Embryonic facial prominence (tissue), 1 donor: Measurements from ENCODE around the gene NAALADL2.
A peak's percentile ranks its signal among the peaks of the same experiment; 100 is the strongest.

Experiments used
- DNase-seq: peaks from one replicate; pipeline ENCODE4 v3.0.0-alpha.2; 2016; ENCODE audit errors: extremely low spot score

The NAALADL2 gene

DNA sequence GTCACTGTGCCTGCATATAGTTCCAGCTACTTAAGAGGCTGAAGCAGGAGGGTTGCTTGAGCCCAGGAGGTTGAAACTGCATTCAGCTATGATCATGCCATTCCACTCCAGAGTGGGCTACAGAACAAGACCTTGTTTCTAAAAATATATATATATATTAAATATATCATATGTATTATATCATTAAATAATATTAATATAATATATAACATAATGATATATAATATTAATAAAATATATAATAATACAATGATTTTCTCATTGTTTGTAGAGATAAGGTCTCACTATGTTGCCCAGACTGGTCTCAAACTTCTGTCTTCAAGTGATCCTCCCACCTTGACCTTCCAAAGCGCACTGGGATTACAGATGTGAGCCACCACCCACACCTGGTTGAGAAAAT lies 101.8 kb downstream of the NAALADL2 start:
- DNase-seq: no peak

DNA sequence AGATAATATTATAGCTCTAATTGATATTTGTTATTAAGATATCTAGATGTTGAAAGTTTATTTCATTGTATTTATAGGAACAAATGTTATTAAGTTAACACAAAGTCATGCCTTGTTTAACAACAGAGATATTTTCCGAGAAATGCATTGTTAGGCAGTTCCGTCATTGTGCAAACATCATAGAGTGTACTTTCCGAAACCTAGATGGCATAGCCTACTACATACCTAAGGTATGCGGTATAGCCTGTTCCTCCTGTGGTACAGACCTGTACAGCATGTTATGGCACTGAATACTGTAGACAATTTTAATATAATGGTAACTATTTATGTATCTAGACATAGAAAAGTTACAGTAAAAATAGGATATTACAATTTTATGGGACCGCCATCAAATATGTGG lies 114.3 kb downstream of the NAALADL2 start:
- no peak for DNase-seq

DNA sequence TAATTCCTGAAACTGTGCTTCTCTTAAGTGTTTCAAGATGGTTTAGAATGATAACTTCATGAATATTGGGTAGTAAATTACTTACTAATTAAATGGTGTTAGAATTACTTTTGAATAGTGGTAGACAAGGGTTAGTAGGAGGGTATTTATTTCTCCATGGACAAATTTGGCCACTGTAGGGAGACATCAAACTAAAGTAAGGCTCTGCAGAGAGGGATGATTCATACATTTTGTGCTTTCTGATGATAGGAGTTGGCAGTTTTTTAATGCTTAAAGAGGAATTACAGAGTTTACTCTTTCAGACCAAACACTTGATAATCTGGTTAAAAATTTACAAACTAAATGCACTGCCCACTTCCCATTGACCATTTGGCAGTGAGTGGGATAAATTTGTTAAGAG lies 127.6 kb downstream of the NAALADL2 start:
- DNase-seq: no peak

DNA sequence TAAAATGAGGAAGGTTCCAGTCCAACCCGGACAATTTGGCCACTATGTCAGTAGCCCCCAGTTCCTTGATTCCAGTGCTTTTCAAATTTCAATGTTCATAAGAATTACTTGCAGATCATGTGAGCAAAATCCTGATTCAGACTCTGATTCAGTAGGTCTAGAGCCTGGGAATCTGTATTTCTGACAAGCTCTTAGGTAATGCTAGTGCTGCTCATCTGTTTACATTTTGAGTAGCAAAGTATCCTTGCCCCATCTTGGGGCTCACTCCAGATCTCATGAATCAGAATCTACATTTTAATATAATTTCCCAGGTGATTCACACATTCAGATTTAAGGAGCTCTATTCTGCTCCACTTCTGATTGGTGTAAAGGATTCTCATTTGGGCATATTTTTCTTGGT lies 142.0 kb downstream of the NAALADL2 start:
- DNase-seq: no peak

DNA sequence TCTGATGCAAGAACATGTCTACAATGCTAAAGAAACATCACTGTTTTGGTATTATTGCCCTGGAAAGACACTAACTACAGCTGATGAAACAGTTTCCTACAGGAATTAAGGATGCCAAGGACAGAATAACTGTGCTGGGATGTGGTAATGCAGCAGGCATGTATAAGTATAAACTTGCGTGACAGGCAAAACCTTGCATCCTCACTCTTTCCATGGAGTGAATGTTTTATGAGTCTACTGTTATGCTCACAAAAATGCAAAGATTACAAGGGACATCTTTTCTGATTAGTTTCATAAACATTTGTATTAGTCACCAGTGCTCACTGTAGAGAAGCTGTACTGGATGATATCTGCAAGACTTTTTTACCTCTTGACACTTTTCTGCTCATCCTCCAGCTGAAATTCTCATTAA lies 143.6 kb downstream of the NAALADL2 start:
- DNase-seq: no peak

DNA sequence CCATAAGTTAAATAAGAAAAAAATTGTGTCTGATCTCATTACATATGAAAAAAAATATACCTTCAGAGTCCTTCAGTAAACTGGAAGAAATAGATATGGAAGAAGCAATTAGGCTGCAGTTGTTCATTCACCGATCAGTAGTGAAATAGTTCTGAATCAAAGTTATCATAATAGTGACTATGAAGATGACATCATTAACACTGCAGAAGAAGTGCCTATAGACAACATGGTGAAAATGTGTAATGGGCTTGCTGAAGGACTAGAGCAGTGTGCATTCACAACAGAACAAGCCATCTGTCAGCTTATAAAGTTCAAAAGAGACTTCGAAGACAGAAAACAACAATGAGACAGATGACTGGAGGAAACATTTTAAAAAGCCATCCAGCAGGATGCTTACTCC lies 144.5 kb downstream of the NAALADL2 start:
- DNase-seq: no peak

DNA sequence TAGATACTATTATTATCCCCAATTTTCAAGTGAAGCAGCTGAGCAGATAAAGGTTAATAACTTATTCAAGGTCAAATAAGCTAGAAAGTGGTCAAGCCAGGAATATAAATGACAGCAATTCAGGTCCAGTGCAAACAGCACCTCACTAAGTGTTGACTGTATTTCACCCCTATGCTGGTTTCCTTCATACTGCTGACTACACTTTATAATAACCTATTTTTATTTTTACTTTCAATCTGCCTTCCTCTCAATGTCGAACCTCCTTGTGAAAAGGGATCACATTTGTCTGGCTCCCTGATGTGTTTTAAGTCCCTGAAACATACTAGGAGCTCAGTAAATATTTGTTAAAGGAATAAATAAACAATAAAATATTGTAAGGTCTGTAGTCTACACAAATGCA lies 146.1 kb downstream of the NAALADL2 start:
- no peak for DNase-seq

DNA sequence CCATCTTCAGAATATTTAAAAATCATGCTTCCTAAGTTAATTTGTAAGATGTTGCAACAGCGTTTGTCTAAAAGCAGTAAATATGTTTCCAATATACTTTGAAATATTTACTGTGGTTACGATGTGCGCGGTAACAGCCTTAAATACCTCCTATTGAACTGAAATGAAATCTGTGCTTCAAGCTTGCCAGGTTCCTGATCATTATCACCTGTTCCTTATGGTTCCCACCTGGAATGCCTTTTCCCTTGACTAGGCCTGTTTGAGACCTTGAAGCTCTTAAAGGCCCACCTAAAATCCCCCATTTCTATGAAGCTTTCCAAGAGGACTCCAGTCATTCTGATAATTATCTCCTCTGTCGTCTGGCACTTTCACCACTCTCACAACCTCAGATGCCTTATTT lies 146.7 kb downstream of the NAALADL2 start:
- peak; percentile 13 for DNase-seq

DNA sequence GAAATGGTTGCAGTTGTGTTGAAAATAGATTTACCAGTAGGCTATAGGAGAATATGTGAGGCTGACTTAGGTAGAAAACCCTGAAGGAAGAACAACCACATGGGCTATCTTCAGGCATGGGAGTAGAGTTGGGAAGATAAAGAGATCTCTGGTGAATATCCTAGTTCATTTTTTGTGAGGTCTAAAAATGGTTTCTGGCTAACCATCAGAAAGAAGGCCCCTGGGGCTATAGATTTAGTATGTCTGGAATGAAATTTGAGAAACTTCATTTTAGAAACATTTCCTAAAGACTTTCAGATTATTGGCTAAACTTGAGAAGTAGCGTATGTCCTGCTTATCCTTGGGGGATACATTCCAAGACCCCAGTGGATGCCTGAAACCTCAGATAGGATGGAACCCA lies 148.2 kb downstream of the NAALADL2 start:
- no peak for DNase-seq

DNA sequence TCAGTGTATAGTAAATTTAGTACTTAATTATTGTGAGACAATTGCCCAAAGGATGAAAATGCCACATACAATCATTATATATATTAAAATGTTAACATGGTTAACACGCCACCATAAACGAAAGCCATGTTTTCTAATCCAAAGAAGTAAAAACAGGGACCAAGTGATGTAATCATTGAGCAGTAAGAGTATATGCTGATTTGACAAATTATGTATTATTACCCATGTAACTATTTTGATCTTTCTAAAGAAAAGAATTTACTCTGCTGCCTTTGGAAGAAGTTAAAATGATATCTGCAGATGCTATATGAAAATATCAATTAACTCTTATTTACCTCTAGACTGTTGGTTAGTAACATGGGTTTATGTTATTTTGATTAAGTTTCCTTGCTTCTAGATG lies 150.2 kb downstream of the NAALADL2 start:
- DNase-seq: no peak

DNA sequence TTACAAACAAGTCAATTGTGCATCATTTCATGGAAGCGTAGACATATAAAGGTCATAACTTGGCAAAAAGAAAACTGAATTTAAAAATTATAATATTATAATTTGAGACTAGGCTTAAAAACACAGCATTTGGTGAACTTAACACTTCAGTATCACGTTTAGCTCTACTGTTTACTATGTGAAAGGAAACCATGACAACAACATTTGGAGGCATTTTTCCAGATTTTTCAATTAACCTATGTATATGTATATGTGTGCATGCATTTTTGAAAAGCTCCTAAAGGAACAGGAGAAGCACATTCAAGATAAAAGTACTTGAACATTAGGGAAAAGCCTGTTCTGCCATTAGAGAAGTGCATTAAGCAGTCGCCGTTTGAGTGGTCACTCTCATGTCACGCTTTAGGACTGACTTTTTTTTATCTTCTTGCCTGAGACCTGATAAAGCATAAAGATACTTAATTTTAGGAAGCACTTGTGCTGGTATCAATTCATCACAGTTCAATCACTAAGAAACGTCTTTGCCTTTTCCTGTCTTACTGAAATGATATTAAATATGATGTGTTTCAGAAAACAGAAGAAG lies 156.0 kb downstream of the NAALADL2 start:
- DNase-seq: no peak

DNA sequence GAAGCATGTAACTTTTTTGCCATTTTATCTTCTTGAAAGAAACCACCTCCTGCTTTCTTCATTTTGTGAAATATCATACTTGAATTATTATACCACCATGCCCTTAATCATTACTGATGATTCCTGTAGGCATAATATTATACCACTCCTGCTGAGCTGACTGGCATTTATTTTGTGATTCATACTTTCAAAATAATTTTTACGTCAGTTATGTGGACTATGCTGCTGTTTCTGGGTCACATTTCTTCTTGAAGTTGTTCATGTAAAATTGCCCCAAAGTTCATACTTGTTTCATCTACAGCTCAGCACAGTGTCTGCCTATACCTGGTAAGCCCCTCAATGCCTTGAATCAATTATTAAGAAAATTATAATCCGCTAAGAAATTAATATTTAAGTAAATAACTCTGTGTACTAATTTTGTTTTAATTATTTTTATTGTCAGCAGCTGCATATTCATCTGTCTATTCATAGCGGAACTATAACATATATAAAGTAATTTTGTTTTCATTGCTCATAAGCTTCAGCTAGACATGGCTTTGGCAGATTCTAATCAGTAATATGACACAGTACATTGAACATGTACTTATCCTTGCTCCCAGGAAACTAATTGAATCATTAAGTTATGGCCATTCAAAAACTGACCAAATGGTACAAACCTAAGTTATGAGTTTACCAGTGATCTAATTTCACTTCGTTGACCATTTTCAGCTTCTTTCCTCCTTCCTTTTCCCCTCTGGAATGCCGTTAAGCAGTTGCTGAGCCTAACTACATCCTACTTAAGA lies 160.0 kb downstream of the NAALADL2 start:
- DNase-seq: no peak

DNA sequence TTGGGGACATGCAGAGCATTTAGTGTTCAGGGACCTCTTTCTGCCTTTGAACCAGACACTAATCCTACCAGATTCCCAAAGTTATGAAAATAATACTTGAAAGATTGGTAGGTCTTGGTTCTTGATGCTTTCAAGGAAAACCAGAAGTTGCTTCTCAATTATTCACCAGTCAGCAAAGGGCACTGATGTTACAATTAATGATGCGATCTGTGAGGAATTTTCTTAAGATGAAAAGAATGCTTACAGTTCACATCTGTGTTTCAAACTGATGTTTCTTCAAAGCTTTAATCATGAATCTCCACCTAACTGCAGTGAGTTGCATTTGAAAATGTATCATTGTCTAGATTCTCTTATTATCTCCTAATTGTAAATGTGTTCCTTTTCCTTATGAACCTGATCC lies 161.0 kb downstream of the NAALADL2 start:
- no peak for DNase-seq

DNA sequence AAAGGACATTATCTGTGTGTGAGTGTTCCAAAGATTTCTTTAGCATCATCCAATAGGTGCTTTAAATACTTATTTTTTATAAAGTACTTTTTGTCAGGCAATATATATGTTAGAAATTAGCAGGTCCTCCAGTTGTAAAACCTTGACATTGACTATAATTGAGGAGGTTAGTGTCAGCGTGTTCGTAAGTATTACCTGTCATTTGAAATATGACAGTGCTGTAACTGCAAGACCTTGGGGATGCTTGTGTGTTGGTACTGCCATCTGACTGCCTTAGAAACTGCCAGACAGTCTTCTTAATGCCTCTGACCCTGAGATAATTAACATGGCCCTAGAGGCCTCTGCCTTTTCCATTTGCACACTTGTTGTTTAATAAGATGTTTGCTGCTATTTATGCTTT lies 170.7 kb downstream of the NAALADL2 start:
- DNase-seq: no peak

DNA sequence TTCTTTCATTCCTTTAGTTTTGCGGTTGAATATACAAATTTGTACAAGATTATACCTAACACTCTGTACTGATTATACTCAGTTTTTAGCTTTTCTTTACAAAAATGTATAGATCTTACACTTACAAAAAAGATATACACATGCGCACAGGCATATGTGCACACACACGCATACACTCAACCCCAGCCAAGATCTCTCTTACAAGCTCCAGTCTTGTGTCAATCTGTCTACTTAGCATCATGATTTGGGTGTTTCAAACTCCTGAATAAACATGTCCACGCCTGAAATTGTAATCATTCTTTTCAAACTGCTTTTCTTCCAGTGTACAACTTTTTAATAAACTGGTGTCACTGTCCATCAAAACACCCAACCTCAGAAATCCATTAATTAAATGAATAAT lies 180.7 kb downstream of the NAALADL2 start:
- no peak for DNase-seq

DNA sequence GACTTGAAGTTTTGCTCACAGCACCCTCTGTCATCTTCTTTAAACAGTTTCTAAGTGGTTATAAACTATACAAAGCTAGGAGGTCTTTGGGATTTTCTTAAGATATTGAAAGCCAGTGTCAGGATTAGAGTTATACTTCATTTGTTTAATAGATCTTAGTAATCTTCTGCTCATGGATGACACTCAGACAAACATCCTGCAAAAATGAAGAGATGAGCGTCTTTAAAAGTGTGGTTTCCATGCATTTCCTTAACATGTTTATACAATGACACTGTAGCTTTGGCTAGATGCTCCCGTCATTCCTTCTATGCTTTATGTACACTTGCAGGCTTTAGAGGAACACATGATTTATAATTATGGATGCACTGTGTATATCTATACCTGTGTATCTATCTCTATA lies 182.2 kb downstream of the NAALADL2 start:
- DNase-seq: no peak

DNA sequence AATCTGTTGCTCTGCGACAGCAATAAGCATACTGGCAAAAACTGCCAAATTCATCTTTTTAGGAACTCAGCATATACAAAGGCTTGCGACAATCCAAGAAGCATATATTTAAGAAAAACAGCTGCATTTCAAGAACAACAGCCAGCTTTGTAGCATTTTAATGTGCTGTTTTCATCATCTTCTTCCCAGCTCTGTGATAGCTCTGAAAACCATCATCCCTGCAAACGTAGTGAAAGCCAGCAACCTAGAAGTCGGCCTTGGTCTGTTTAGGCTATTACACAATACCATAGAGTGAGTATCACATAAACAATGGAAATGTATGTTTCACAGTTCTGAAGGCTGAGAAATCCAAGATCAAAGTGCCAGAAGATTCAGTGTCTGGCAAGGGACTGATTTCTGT lies 187.5 kb downstream of the NAALADL2 start:
- DNase-seq: no peak

DNA sequence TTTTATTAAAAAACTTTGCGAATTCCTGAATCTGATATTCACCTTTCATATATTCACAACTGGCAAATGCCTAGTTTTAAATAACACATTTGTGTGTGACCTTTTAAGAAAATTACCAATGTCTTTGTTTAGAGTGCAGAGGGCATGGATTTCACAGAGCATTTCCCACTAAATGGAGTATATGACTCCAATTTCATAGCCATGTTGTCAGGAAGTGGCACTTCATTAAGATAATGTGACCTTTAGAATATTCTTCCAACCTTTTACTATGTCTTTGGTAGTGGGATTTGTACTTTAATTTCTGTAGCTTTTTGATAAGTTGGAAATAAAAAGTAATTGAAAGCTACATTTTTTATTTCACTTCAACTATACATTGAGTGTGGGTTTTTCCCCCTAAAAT lies 188.7 kb downstream of the NAALADL2 start:
- DNase-seq: no peak

DNA sequence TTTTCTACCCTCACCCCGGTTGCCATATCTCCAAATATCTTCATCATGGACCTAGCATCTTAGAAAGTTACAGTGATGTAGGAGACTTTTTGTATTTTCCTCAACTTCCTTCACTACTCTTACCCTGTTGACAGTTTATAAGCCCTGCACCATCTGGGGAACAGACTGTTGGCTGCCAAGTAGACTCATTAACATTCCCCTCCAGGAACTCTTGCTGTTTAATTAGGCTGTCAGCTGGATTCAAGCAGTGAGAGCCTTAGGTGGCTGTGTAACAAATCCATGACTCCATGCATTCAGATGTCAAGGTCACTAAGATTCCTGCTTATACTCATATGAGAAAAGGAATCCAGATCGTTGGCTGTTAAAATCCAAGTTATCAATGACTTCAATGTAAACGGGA lies 198.3 kb downstream of the NAALADL2 start:
- no peak for DNase-seq

DNA sequence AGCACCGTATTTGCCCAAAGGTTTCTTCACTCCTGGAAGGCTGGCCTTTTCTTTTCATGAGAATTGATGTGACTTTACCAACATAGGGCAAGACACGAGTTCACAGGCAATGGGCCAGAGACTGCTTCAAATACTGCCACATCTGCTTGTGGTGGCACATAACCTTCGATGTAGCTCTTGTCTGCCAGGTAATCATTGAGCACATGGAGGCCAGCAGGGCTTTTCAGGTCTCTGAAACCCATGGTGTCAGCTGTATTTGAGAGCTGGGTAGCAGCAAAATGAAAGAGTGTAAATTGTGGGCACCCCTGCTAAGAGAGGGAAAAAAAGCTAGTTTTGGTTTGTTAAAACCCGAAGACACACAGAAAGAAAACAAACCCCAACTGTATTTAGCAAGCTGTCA lies 200.7 kb downstream of the NAALADL2 start:
- no peak for DNase-seq

DNA sequence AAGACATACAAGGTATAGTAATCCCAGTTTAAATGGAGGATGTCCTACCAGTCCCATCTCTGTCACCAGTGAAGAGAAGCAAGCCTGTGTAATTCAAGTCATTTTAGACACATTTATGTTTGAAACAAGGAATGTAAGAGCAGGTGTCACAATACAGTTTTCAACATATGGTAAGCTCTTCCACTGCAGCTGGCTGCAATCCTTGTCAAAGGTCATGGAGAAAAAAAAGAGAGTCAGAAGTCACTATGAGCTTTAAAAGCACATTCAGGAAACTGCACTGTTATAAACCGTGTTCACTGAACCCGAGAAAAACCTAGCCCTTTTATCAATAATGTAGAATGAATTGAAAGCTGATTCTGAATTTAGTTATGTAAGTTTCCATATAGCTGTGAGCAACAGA lies 206.4 kb downstream of the NAALADL2 start:
- no peak for DNase-seq

DNA sequence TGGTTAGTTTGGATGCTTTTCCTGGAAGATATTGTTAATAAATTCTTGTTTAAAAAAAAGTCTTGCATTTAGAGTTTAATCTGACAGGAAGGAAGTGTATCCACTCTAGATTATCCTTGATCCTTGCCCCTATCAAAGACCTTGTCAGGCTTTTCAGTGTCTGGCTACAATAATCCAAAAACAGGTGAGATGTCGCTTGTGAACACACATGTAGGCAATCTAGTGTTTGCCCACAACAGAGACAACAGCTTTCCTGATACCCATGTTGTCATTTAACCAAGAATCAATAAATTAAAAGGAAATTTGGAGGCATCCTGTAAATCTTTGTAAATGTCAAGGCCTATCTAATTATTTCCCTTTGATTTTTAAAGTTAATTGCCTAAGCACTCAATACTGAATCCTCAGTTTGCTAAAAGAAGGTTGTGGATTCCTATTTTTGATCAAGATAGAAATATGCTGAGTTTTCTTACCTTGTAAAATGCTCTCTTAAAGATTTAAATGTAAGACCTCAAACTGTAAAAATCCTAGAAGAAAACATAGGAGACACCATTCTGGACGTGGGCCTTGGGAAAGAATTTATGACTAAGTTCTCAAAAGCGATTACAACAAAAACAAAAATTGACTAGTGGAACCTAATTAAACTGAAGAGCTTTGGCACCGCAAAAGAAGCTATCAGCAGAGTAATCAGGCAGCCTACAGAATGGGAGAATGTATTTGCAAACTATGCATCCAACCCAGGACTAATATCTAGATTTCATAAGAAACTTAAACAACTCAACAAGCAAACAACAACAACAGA lies 207.7 kb downstream of the NAALADL2 start:
- DNase-seq: no peak

DNA sequence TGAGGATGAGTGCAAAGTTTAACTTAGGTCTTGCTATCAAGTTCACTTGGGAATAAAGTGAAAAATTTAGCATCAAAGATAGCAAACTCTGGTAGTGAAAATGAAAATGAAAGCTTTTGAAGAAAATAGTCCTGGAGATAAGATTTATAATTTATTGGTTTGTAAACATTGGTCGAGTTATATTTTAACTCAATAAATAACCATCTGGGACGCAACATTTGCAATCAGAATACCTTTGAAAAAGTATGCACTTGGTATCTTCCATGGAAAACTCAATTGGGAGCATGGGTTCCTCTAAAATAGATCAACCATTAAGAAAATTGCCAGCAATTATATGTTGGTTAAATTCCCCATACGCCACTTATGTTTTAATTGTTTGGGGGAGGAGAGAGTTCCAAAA lies 209.5 kb downstream of the NAALADL2 start:
- no peak for DNase-seq
